ENCODE results near the gene GNAS-AS1. TPM values are rescaled to one million over a fixed set of nuclear protein-coding genes. Genes with fewer than 3 reads are reported as not detected.

Gene GNAS-AS1
- total and polyA plus RNA-seq, 2 of the 8 experiments (the other 6 are each of a cell fraction or from before 2014, with no cell fraction given), result 4.7 to 13.7 TPM

- no peak overlapping the region for H2AK5ac ChIP-seq (ENCODE audit: low read depth, low read length)
- H4K20me1 ChIP-seq (replicated peaks in 1 of 2; ENCODE audit: control insufficient read depth in 1 of 2, insufficient read depth in 2 of 2, low read length in 2 of 2), result no peaks in the 10 kb centered on the region
- no peak overlapping the region for H2BK20ac ChIP-seq (ENCODE audit: low read length)
- no peak overlapping the region for H2AFZ ChIP-seq (ENCODE audit: low read length)
- no peaks in the 10 kb centered on the region; the same call in 1 of the 2 replicates for H3K23me2 ChIP-seq (ENCODE audit: low read depth, low read length)
- no peak overlapping the region for H3K4me2 ChIP-seq (ENCODE audit: insufficient read depth in 1 of 2, low read depth in 2 of 2, low read length in 2 of 2)
- no peak overlapping the region for H3K18ac ChIP-seq (ENCODE audit: extremely low read depth, low read length)
- H3K4me1 ChIP-seq (replicated peaks in 1 of 4; ENCODE audit: control insufficient read depth in 3 of 4, insufficient read depth in 4 of 4, low read length in 3 of 4), result peaks cover 0 to 5% (median 0%) of the 10 kb centered on the region in 4 experiments; a peak in 3 of 7 replicates
- no peaks in the 10 kb centered on the region for H3K27me3 ChIP-seq (replicated peaks in 1 of 4; ENCODE audit: control insufficient read depth in 3 of 4, extremely low read depth in 1 of 4, insufficient read depth in 3 of 4, low read length in 3 of 4)
- no peak overlapping the region for H3K9ac ChIP-seq (replicated peaks in 1 of 4; ENCODE audit: extremely low read depth in 1 of 4, low read depth in 3 of 4, low read length in 3 of 4)
- H4K5ac ChIP-seq (ENCODE audit: insufficient read length, low read depth, low read length), result no peak overlapping the region
- H3K36me3 ChIP-seq (ENCODE audit: control insufficient read depth in 2 of 4, insufficient read depth in 4 of 4, low read length in 3 of 4), result no peaks in the 10 kb centered on the region
- no peaks in the 10 kb centered on the region for H3K79me1 ChIP-seq (ENCODE audit: low read depth, low read length)
- no peak overlapping the region for H3K23ac ChIP-seq (ENCODE audit: insufficient read length)
- H4K91ac ChIP-seq (replicated peaks; ENCODE audit: insufficient read length, low read length), result no peak overlapping the region
- H3K4me3 ChIP-seq (ENCODE audit: extremely low read depth in 1 of 4, insufficient read depth in 2 of 4, low read depth in 3 of 4, low read length in 4 of 4), result no peak overlapping the region
- FAIRE-seq, result no peak
- no peak for DNase-seq (ENCODE audit: low read depth in 1 of 2, low spot score in 2 of 2)
- ChIA-PET POLR2A (ENCODE audit: partially characterized antibody) (interaction anchor here (0.6 kb wide), 1 partner anchor 29 kb away, joined by 3 read pairs; no protein-coding TSS in a partner anchor), CTCF (ENCODE audit: partially characterized antibody) (interaction anchor here (0.6 to 1.4 kb wide), 3 partner anchors 77 to 150 kb away, joined by 3 to 4 read pairs (median 3); no protein-coding TSS in a partner anchor)
- no peak overlapping the region for H3K14ac ChIP-seq (ENCODE audit: insufficient read length)
- H3K9me3 ChIP-seq (ENCODE audit: insufficient read depth in 2 of 2, low read depth in 1 of 2, low read length in 1 of 2), result no peaks in the 10 kb centered on the region
- no peak overlapping the region for H2BK5ac ChIP-seq (ENCODE audit: low read depth, low read length)
- no peak overlapping the region for H3K27ac ChIP-seq (ENCODE audit: low read depth, low read length)
- no peak overlapping the region for H2BK120ac ChIP-seq (replicated peaks; ENCODE audit: low read depth, low read length)
- H3K79me2 ChIP-seq (ENCODE audit: control insufficient read depth in 1 of 2, insufficient read depth in 2 of 2, low read length in 2 of 2), result no peaks in the 10 kb centered on the region
- H3K56ac ChIP-seq (replicated peaks; ENCODE audit: insufficient read length, low read depth, low read length), result no peak overlapping the region
- no peak overlapping the region for H3K4ac ChIP-seq (replicated peaks; ENCODE audit: insufficient read length, low read depth, low read length)
- no peak overlapping the region for H2BK12ac ChIP-seq (ENCODE audit: low read depth, low read length)
- H2BK15ac ChIP-seq (ENCODE audit: low read length), result no peak overlapping the region
- WGBS, 2 experiments (ENCODE audit: extremely low coverage in 1 of 2, insufficient coverage in 1 of 2, insufficient read length in 1 of 2, insufficient replicate concordance in 2 of 2, low coverage in 1 of 2, low lambda C conversion rate in 2 of 2, missing lambda C conversion rate in 1 of 2), result 92% methylated on average over 24 of the region's 25 CpGs; no CpG with 5 or more reads in 1 of the 2 experiments
- H4K8ac ChIP-seq (ENCODE audit: extremely low read depth, insufficient read depth, low read length), result no peak overlapping the region
- no peak for TF ChIP-seq RNF2 (IDR thresholded peaks at IDR 0.05; ENCODE audit: borderline replicate concordance, low read depth, low read length, missing control alignments, poor library complexity, severe bottlenecking)
- no peak for TF ChIP-seq CEBPB (IDR thresholded peaks at IDR 0.05; ENCODE audit: low read depth, low read length)
Measured at GRCh38 chr20:58787211-58788005, 63.3 kb downstream of the GNAS-AS1 start.
